PC-9 (cell line): Measurements from ENCODE around the gene ZNF341. TPM values are rescaled to one million over a fixed set of nuclear protein-coding genes. Genes with fewer than 3 reads are reported as not detected.
A peak's percentile ranks its signal among the peaks of the same experiment; 100 is the strongest.

Experiments
- BruUV-seq: library from RNA; stranded (reverse); fragments of 400-500 nt; replicated peaks from 2 replicates; lab custom pipeline; 2021; lab: Mats Ljungman, UMichigan
- CTCF ChIA-PET: fragments of 300-600 bp; sonication (Branson Sonifier 250); formaldehyde crosslinking; loops from one replicate; lab custom pipeline; 2022; ENCODE audit warnings: antibody characterized with exemption; lab: Charles Lee
- POLR2A ChIA-PET: fragments of 300-600 bp; sonication (Branson Sonifier 250); formaldehyde crosslinking; loops from one replicate; lab custom pipeline; 2022; ENCODE audit warnings: antibody characterized with exemption; ENCODE audit not compliant: unreplicated experiment; lab: Charles Lee
- DNase-seq, 2 experiments: peaks; one replicate each; pipeline versions ENCODE4 v3.0.0 to v3.0.0-alpha.2; 2015 to 2022; ENCODE audit warnings: mixed read lengths in 1 of 2
- H2AFZ ChIP-seq: fragments of 200-600 bp; sonication (generic); 2 replicates; pipeline ENCODE4 v1.8.1; 2017; ENCODE audit warnings: antibody characterized with exemption
- H3F3A ChIP-seq: fragments of 200-600 bp; sonication (generic); 2 replicates; pipeline ENCODE4 v1.8.1; 2017; ENCODE audit warnings: antibody characterized with exemption, mild to moderate bottlenecking, low read depth; ENCODE audit not compliant: insufficient read depth
- H3K27ac ChIP-seq: fragments of 200-600 bp; sonication (generic); 2 replicates; pipeline ENCODE4 v1.6.1; 2016; ENCODE audit warnings: mixed run types
- H3K27me3 ChIP-seq: fragments of 200-600 bp; sonication (generic); 2 replicates; pipeline ENCODE4 v1.6.1; 2016; ENCODE audit warnings: low read depth, mixed run types; ENCODE audit not compliant: insufficient read depth
- H3K36me3 ChIP-seq: fragments of 200-600 bp; sonication (generic); 2 replicates; pipeline ENCODE4 v1.6.1; 2016; ENCODE audit warnings: low read depth, mixed run types
- H3K4me1 ChIP-seq: fragments of 200-600 bp; sonication (generic); replicated peaks from 2 replicates; pipeline ENCODE4 v1.6.1; 2016; ENCODE audit warnings: mixed run types; ENCODE audit not compliant: insufficient read depth
- H3K4me2 ChIP-seq: fragments of 200-600 bp; sonication (generic); 2 replicates; pipeline ENCODE4 v1.6.1; 2017; ENCODE audit warnings: mixed run types
- H3K4me3 ChIP-seq: fragments of 200-600 bp; sonication (generic); 2 replicates; pipeline ENCODE4 v1.6.1; 2016; ENCODE audit warnings: mixed run types
- H3K79me2 ChIP-seq: fragments of 200-600 bp; sonication (generic); 2 replicates; pipeline ENCODE4 v1.6.1; 2017; ENCODE audit warnings: low read depth, mixed run types
- H3K9me2 ChIP-seq: fragments of 200-600 bp; sonication (generic); 2 replicates; pipeline ENCODE4 v1.8.1; 2017; ENCODE audit warnings: mild to moderate bottlenecking; ENCODE audit not compliant: insufficient read depth
- H3K9me3 ChIP-seq: fragments of 200-600 bp; sonication (generic); 2 replicates; pipeline ENCODE4 v1.8.1; 2016; ENCODE audit warnings: low read depth; ENCODE audit not compliant: insufficient read depth
- H4K20me1 ChIP-seq: fragments of 200-600 bp; sonication (generic); 2 replicates; pipeline ENCODE4 v1.8.1; 2017; ENCODE audit not compliant: insufficient read depth
- CTCF ChIP-seq: fragments of 200-600 bp; sonication (generic); conservative IDR thresholded peaks from 2 replicates; pipeline ENCODE4 v1.6.1; 2017; ENCODE audit warnings: mixed run types, antibody characterized with exemption, mild to moderate bottlenecking, moderate library complexity
- EZH2 ChIP-seq: fragments of 200-600 bp; sonication (generic); IDR thresholded peaks from 2 replicates; pipeline ENCODE4 v1.8.0; 2017; ENCODE audit warnings: antibody characterized with exemption, low read depth
- intact Hi-C: fragments of 100-400 bp; cut with micrococcal nuclease; formaldehyde crosslinking; loops from one replicate; pipeline ENCODE4 v1.10.0; 2022; ENCODE audit not compliant: unreplicated experiment
- total RNA-seq: library from RNA; stranded (reverse); gene quantifications from 2 replicates; pipeline ENCODE4 v1.2.3, GENCODE V29; 2021

Gene ZNF341
- total RNA-seq, 1 experiment from 2014 or later: 5.6 TPM

GRCh38 chr20:33746325-33746998, 14.7 kb downstream of the ZNF341 start:
- no peaks in the 10 kb centered on the region for H3K4me1 ChIP-seq
- TF ChIP-seq CTCF: no peak
- TF ChIP-seq EZH2: no peak
- H3F3A ChIP-seq: 0 out of 2 replicates have a peak, but pooled peaks cover 2% of the 10 kb centered on the region
- H3K4me2 ChIP-seq: no peak overlapping the region
- H3K9me3 ChIP-seq: no peaks in the 10 kb centered on the region
- no peaks in the 10 kb centered on the region for H3K9me2 ChIP-seq
- POLR2A ChIA-PET: no interaction called here
- no peak for DNase-seq
- H3K36me3 ChIP-seq: no peaks in the 10 kb centered on the region
- H4K20me1 ChIP-seq: no peaks in the 10 kb centered on the region
- CTCF ChIA-PET: no interaction called here
- no TSS peak for BruUV-seq
- intact Hi-C loops: no loop called here
- H3K79me2 ChIP-seq: no peaks in the 10 kb centered on the region
- no peak overlapping the region for H2AFZ ChIP-seq
- H3K27me3 ChIP-seq: no peaks in the 10 kb centered on the region
- no peak overlapping the region for H3K4me3 ChIP-seq
- H3K27ac ChIP-seq: no peak overlapping the region

DNA sequence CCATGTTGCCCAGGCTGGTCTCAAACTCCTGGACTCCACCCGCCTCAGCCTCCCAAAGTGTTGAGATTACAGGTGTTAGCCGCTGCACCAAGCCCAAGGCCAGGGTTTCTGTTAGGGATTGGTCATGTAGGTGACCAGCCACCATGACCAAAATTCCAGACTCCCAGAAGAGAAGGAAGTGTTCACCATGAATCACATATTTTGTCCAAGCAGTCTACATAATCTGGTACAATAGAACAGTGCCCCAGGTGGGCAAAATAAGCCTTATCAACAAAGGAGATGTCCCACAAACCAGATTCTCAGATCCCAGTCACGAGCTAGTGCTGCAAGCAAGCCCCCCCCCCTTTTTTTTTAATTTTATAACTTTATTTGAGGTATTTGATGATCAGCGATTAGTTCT, 20.0 kb downstream of the ZNF341 start:
- Histone ChIP-seq H3K36me3 (no peaks in the 10 kb centered on the region), H3K27me3 (no peaks in the 10 kb centered on the region), H3K79me2 (no peaks in the 10 kb centered on the region), H3K9me2 (no peaks in the 10 kb centered on the region), H3K9me3 (no peaks in the 10 kb centered on the region), H3K4me3 (no peak overlapping the region), H3K4me2 (no peak overlapping the region), H3F3A (no peaks in the 10 kb centered on the region), H3K4me1 (no peaks in the 10 kb centered on the region), H4K20me1 (no peaks in the 10 kb centered on the region), H2AFZ (no peak overlapping the region), H3K27ac (no peak overlapping the region)
- intact Hi-C loops: no loop called here
- ChIA-PET POLR2A (no interaction called here), CTCF (interaction anchor here (0.6 kb wide), 1 partner anchor 268 kb away, joined by 3 read pairs; no protein-coding TSS in a partner anchor)
- no TSS peak for BruUV-seq
- TF ChIP-seq CTCF: peak; percentile 39; the same call in 1 of the 2 replicates
- TF ChIP-seq EZH2: no peak
- no peak for DNase-seq

- Histone ChIP-seq H3K4me1 (no peaks in the 10 kb centered on the region), H4K20me1 (no peaks in the 10 kb centered on the region), H3K27me3 (no peaks in the 10 kb centered on the region), H3K36me3 (no peaks in the 10 kb centered on the region), H3K4me3 (no peak overlapping the region), H3K9me3 (no peaks in the 10 kb centered on the region; the same call in 1 of the 2 replicates), H3K27ac (no peak overlapping the region), H3K79me2 (no peaks in the 10 kb centered on the region), H3K4me2 (no peak overlapping the region), H3K9me2 (no peaks in the 10 kb centered on the region), H2AFZ (no peak overlapping the region), H3F3A (no peaks in the 10 kb centered on the region)
- CTCF ChIA-PET: no interaction called here
- intact Hi-C loops: no loop called here
- no peak for TF ChIP-seq CTCF
- TF ChIP-seq EZH2: no peak
- POLR2A ChIA-PET: no interaction called here
- no peak for DNase-seq
- no TSS peak for BruUV-seq
Measured at GRCh38 chr20:33753143-33753542, 21.3 kb downstream of the ZNF341 start.
